HepG2 (cell line): Measurements from ENCODE around the gene ZFAND2B. TPM values are rescaled to one million over a fixed set of nuclear protein-coding genes. Genes with fewer than 3 reads are reported as not detected.

Source experiments
- NFYB ChIP-seq: sonication (generic); formaldehyde crosslinking; IDR thresholded peaks from 2 replicates; pipeline ENCODE4 v1.4.0; 2020; ENCODE audit warnings: missing genetic modification reagents
- SMC3 ChIP-seq: IDR thresholded peaks from 2 replicates; pipeline ENCODE4 v1.6.1; 2011; ENCODE audit warnings: low read length, improper control_type of control experiment
- SP140L ChIP-seq: sonication (generic); formaldehyde crosslinking; IDR thresholded peaks from 2 replicates; pipeline ENCODE4 v1.4.0; 2020; ENCODE audit warnings: missing genetic modification reagents, borderline replicate concordance
- SYNCRIP ChIP-seq: fragments of 200-400 bp; formaldehyde crosslinking; IDR thresholded peaks from 2 replicates; pipeline ENCODE4 v1.6.1; 2018; ENCODE audit warnings: mild to moderate bottlenecking, low read depth, low read length; ENCODE audit not compliant: insufficient read depth
- TFDP2 ChIP-seq: sonication (generic); formaldehyde crosslinking; IDR thresholded peaks from 2 replicates; pipeline ENCODE4 v1.4.0; 2020; ENCODE audit warnings: missing genetic modification reagents
- ZKSCAN1 ChIP-seq: fragments of 150-350 bp; IDR thresholded peaks from 2 replicates; pipeline ENCODE4 v1.6.1; 2014; ENCODE audit warnings: low read length
- polyA plus RNA-seq, 8 experiments: library from polyadenylated mRNA; depleted of rRNA in 3 of 8; stranded (reverse) in 7 of 8; unstranded in 1 of 8; fragments of >200 nt; fragmentation: Illumina TruSeq in 4 of 8; extraction: Trizol in 4 of 8; gene quantifications; 2 replicates each; pipeline versions ENCODE4 v1.2.1 to v1.2.3, GENCODE V29; 2011 to 2016; ENCODE audit warnings: low read depth in 4 of 8, missing spikeins in 1 of 8, mixed read lengths in 1 of 8; ENCODE audit not compliant: insufficient read depth in 1 of 8
- total RNA-seq, 5 experiments: library from RNA; depleted of rRNA; stranded (reverse); fragments of >200 nt; fragmentation: Illumina TruSeq; extraction: Trizol; gene quantifications; 2 replicates each; pipeline ENCODE4 v1.2.3, GENCODE V29; 2016; ENCODE audit warnings: low read depth in 1 of 5
- TF ChIP-seq, protein P1 (sequence below): sonication (generic); formaldehyde crosslinking; IDR thresholded peaks from 2 replicates; pipeline ENCODE4 v1.5.0; 2020; ENCODE audit warnings: mild to moderate bottlenecking, missing genetic modification reagents, borderline replicate concordance
- TF ChIP-seq, protein P2 (sequence below): sonication (generic); formaldehyde crosslinking; IDR thresholded peaks from 2 replicates; pipeline ENCODE4 v1.5.1; 2020; ENCODE audit warnings: missing genetic modification reagents, mild to moderate bottlenecking, borderline replicate concordance
- TF ChIP-seq, protein P3 (sequence below), 2 experiments: sonication (generic) in 1 of 2; formaldehyde crosslinking in 1 of 2; IDR thresholded peaks; 2 replicates each; pipeline versions ENCODE4 v1.6.1 to v1.9.0; 2014 to 2022; ENCODE audit warnings: antibody characterized with exemption in 1 of 2, borderline replicate concordance in 1 of 2, inconsistent platforms in 1 of 2, low read depth in 1 of 2, missing genetic modification reagents in 1 of 2

The ZFAND2B gene
- total and polyA plus RNA-seq, 2 of the 13 experiments (the other 11 are each of a cell fraction or from before 2014, with no cell fraction given): 53.3 to 115 TPM

DNA sequence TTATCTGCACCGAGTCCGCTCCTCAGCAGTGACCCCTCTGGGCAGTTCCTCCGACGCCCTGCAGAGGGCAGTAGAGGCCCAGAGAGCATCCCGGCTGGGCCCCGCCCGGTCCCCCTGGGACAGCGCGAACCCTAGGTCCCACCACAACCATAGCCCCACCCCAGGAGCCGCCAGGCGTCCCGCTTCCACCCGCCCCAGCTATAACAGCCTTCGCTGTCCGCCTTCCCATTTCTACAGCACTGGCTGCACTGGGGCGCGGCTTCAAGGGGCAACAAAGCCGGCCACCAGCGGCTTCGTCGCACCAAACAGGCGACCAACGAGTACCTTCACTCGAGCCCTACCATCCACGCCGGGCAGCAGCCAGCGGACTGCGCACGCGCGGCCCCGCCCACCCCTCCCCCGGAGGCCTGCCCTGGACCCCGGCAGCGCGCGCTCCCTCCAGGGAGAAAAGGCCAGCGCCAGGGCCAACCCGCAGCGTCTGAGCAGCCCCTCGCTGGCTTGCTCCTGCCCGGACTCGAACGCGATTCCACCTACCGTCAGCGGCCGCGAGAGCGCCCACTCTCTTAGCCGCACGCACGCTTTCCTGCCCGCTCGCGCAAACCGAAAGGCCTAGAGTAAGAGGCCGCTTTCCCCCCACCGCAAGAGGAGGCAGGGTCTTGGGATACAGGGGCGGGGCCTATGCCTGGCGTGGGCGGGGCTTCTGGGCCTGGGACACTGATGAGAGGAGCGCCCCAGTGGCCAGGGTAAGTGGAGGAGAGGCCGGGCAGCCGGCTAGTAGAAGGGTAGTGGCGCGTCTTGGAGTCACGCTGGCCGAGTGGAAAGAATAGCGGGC lies 46.2 kb upstream of the ZFAND2B start, which contains the start of gene NHEJ1 (continued):
- TF ChIP-seq NFYB (CRISPR knock-in tag): no peak
- TF ChIP-seq, protein P1, sequence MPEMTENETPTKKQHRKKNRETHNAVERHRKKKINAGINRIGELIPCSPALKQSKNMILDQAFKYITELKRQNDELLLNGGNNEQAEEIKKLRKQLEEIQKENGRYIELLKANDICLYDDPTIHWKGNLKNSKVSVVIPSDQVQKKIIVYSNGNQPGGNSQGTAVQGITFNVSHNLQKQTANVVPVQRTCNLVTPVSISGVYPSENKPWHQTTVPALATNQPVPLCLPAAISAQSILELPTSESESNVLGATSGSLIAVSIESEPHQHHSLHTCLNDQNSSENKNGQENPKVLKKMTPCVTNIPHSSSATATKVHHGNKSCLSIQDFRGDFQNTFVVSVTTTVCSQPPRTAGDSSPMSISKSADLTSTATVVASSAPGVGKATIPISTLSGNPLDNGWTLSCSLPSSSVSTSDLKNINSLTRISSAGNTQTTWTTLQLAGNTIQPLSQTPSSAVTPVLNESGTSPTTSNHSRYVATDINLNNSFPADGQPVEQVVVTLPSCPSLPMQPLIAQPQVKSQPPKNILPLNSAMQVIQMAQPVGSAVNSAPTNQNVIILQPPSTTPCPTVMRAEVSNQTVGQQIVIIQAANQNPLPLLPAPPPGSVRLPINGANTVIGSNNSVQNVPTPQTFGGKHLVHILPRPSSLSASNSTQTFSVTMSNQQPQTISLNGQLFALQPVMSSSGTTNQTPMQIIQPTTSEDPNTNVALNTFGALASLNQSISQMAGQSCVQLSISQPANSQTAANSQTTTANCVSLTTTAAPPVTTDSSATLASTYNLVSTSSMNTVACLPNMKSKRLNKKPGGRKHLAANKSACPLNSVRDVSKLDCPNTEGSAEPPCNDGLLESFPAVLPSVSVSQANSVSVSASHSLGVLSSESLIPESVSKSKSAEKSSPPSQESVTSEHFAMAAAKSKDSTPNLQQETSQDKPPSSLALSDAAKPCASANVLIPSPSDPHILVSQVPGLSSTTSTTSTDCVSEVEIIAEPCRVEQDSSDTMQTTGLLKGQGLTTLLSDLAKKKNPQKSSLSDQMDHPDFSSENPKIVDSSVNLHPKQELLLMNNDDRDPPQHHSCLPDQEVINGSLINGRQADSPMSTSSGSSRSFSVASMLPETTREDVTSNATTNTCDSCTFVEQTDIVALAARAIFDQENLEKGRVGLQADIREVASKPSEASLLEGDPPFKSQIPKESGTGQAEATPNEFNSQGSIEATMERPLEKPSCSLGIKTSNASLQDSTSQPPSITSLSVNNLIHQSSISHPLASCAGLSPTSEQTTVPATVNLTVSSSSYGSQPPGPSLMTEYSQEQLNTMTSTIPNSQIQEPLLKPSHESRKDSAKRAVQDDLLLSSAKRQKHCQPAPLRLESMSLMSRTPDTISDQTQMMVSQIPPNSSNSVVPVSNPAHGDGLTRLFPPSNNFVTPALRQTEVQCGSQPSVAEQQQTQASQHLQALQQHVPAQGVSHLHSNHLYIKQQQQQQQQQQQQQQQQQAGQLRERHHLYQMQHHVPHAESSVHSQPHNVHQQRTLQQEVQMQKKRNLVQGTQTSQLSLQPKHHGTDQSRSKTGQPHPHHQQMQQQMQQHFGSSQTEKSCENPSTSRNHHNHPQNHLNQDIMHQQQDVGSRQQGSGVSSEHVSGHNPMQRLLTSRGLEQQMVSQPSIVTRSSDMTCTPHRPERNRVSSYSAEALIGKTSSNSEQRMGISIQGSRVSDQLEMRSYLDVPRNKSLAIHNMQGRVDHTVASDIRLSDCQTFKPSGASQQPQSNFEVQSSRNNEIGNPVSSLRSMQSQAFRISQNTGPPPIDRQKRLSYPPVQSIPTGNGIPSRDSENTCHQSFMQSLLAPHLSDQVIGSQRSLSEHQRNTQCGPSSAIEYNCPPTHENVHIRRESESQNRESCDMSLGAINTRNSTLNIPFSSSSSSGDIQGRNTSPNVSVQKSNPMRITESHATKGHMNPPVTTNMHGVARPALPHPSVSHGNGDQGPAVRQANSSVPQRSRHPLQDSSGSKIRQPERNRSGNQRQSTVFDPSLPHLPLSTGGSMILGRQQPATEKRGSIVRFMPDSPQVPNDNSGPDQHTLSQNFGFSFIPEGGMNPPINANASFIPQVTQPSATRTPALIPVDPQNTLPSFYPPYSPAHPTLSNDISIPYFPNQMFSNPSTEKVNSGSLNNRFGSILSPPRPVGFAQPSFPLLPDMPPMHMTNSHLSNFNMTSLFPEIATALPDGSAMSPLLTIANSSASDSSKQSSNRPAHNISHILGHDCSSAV (CRISPR knock-in tag): no peak
- TF ChIP-seq SP140L (CRISPR knock-in tag): no peak
- TF ChIP-seq SMC3: peak; percentile 73; the same call in 1 of the 2 replicates
- TF ChIP-seq SYNCRIP: no peak
- no peak; the same call in 1 of the 2 replicates for TF ChIP-seq ZKSCAN1
- TF ChIP-seq TFDP2 (CRISPR knock-in tag): no peak; the same call in none of the 2 replicates
- TF ChIP-seq, protein P2, sequence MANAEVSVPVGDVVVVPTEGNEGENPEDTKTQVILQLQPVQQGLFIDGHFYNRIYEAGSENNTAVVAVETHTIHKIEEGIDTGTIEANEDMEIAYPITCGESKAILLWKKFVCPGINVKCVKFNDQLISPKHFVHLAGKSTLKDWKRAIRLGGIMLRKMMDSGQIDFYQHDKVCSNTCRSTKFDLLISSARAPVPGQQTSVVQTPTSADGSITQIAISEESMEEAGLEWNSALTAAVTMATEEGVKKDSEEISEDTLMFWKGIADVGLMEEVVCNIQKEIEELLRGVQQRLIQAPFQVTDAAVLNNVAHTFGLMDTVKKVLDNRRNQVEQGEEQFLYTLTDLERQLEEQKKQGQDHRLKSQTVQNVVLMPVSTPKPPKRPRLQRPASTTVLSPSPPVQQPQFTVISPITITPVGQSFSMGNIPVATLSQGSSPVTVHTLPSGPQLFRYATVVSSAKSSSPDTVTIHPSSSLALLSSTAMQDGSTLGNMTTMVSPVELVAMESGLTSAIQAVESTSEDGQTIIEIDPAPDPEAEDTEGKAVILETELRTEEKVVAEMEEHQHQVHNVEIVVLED: peak; percentile 67; the same call in 1 of the 2 replicates
- TF ChIP-seq, protein P3, sequence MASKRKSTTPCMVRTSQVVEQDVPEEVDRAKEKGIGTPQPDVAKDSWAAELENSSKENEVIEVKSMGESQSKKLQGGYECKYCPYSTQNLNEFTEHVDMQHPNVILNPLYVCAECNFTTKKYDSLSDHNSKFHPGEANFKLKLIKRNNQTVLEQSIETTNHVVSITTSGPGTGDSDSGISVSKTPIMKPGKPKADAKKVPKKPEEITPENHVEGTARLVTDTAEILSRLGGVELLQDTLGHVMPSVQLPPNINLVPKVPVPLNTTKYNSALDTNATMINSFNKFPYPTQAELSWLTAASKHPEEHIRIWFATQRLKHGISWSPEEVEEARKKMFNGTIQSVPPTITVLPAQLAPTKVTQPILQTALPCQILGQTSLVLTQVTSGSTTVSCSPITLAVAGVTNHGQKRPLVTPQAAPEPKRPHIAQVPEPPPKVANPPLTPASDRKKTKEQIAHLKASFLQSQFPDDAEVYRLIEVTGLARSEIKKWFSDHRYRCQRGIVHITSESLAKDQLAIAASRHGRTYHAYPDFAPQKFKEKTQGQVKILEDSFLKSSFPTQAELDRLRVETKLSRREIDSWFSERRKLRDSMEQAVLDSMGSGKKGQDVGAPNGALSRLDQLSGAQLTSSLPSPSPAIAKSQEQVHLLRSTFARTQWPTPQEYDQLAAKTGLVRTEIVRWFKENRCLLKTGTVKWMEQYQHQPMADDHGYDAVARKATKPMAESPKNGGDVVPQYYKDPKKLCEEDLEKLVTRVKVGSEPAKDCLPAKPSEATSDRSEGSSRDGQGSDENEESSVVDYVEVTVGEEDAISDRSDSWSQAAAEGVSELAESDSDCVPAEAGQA (IDR thresholded peaks at IDR 0.05; ENCODE audit: low read depth): no peak
- TF ChIP-seq, protein P3 (CRISPR knock-in tag; IDR thresholded peaks at IDR 0.05; ENCODE audit: borderline replicate concordance): peak; percentile 19; the same call in 1 of the 2 replicates
